ENCODE data around the gene DPH6. TPM values are rescaled to one million over a fixed set of nuclear protein-coding genes. Genes with fewer than 3 reads are reported as not detected.
"Not testable (repeated sequence)": the region's sequence is repeated elsewhere in the genome, so short reads cannot be mapped to it uniquely, and the experiment has no call there.

Gene DPH6
- total RNA-seq, 2 experiments from 2014 or later, result 10.5 to 10.8 TPM

GRCh38 chr15:35376707-35377106 lies 169.3 kb downstream of the DPH6 start:
- ChIA-PET POLR2A (no interaction called here), CTCF (no interaction called here)
- Mint-ChIP-seq H3K36me3 (ENCODE audit: low read depth) (peaks cover 1% of the 10 kb centered on the region), H3K4me3 (no peak overlapping the region), H3K4me1 (no peaks in the 10 kb centered on the region), H3K27ac (no peak overlapping the region), H3K9me3 (peaks cover 7% of the 10 kb centered on the region), H3K27me3 (no peaks in the 10 kb centered on the region)
- DNase-seq, result no peak

- DNase-seq, result no peak
- H3K4me1 Mint-ChIP-seq, result no peaks in the 10 kb centered on the region
- no peaks in the 10 kb centered on the region for H3K36me3 Mint-ChIP-seq (ENCODE audit: low read depth)
- H3K27ac Mint-ChIP-seq, result no peak overlapping the region
- POLR2A ChIA-PET, result no interaction called here
- H3K27me3 Mint-ChIP-seq, result no peaks in the 10 kb centered on the region
- no peak overlapping the region for H3K4me3 Mint-ChIP-seq
- peaks cover 7% of the 10 kb centered on the region for H3K9me3 Mint-ChIP-seq
- CTCF ChIA-PET, result no interaction called here
These were observed 171.3 kb downstream of the DPH6 start for GRCh38 chr15:35374661-35375060.

GRCh38 chr15:35362195-35362829 lies 183.7 kb downstream of the DPH6 start:
- Mint-ChIP-seq H3K9me3 (peaks cover 25% of the 10 kb centered on the region), H3K27ac (no peak overlapping the region), H3K4me1 (no peaks in the 10 kb centered on the region), H3K27me3 (no peaks in the 10 kb centered on the region), H3K4me3 (no peak overlapping the region), H3K36me3 (ENCODE audit: low read depth) (no peaks in the 10 kb centered on the region)
- CTCF ChIA-PET, result no interaction called here
- POLR2A ChIA-PET, result no interaction called here
- DNase-seq, result no peak

- Mint-ChIP-seq H3K4me3 (no peak overlapping the region), H3K36me3 (ENCODE audit: low read depth) (no peaks in the 10 kb centered on the region), H3K9me3 (peaks cover 38% of the 10 kb centered on the region), H3K27ac (no peak overlapping the region), H3K27me3 (no peaks in the 10 kb centered on the region), H3K4me1 (no peaks in the 10 kb centered on the region)
- ChIA-PET POLR2A (no interaction called here), CTCF (no interaction called here)
- DNase-seq, result no peak
These were observed 187.1 kb downstream of the DPH6 start for GRCh38 chr15:35358824-35359223.

GRCh38 chr15:35351059-35351458 lies 194.9 kb downstream of the DPH6 start:
- peaks cover 17% of the 10 kb centered on the region for H3K9me3 Mint-ChIP-seq
- no peaks in the 10 kb centered on the region for H3K4me1 Mint-ChIP-seq
- no peaks in the 10 kb centered on the region for H3K36me3 Mint-ChIP-seq (ENCODE audit: low read depth)
- no peak overlapping the region for H3K4me3 Mint-ChIP-seq
- DNase-seq, result no peak
- ChIA-PET POLR2A (no interaction called here), CTCF (no interaction called here)
- no peaks in the 10 kb centered on the region for H3K27me3 Mint-ChIP-seq
- H3K27ac Mint-ChIP-seq, result no peak overlapping the region

GRCh38 chr15:35349916-35350315 lies 196.0 kb downstream of the DPH6 start:
- Mint-ChIP-seq H3K4me3 (no peak overlapping the region), H3K27ac (no peak overlapping the region), H3K9me3 (peaks cover 10% of the 10 kb centered on the region), H3K4me1 (no peaks in the 10 kb centered on the region), H3K36me3 (ENCODE audit: low read depth) (no peaks in the 10 kb centered on the region), H3K27me3 (no peaks in the 10 kb centered on the region)
- ChIA-PET CTCF (no interaction called here), POLR2A (no interaction called here)
- DNase-seq, result no peak

- Mint-ChIP-seq H3K36me3 (ENCODE audit: low read depth) (no peaks in the 10 kb centered on the region), H3K9me3 (no peaks in the 10 kb centered on the region), H3K27me3 (no peaks in the 10 kb centered on the region), H3K4me3 (no peak overlapping the region), H3K27ac (no peak overlapping the region), H3K4me1 (no peaks in the 10 kb centered on the region)
- POLR2A ChIA-PET, result no interaction called here
- DNase-seq, result no peak
- CTCF ChIA-PET, result no interaction called here
These were observed 215.0 kb downstream of the DPH6 start for GRCh38 chr15:35330916-35331315.

- H3K9me3 Mint-ChIP-seq, result no peaks in the 10 kb centered on the region
- DNase-seq, result no peak
- no peak overlapping the region for H3K27ac Mint-ChIP-seq
- POLR2A ChIA-PET, result no interaction called here
- H3K4me3 Mint-ChIP-seq, result no peak overlapping the region
- H3K27me3 Mint-ChIP-seq, result no peaks in the 10 kb centered on the region
- H3K36me3 Mint-ChIP-seq (ENCODE audit: low read depth), result no peaks in the 10 kb centered on the region
- H3K4me1 Mint-ChIP-seq, result no peaks in the 10 kb centered on the region
- CTCF ChIA-PET, result no interaction called here
These were observed 215.8 kb downstream of the DPH6 start for GRCh38 chr15:35330048-35330695.

- Mint-ChIP-seq H3K27me3 (no peaks in the 10 kb centered on the region), H3K4me3 (no peak overlapping the region), H3K9me3 (no peaks in the 10 kb centered on the region), H3K36me3 (ENCODE audit: low read depth) (no peaks in the 10 kb centered on the region), H3K4me1 (no peaks in the 10 kb centered on the region), H3K27ac (no peak overlapping the region)
- POLR2A ChIA-PET, result no interaction called here
- DNase-seq, result no peak
- CTCF ChIA-PET, result interaction anchor here (0.5 kb wide), 1 partner anchor 17 kb away, joined by 3 read pairs; no protein-coding TSS in a partner anchor
These were observed 216.4 kb downstream of the DPH6 start for GRCh38 chr15:35329521-35329961.

- POLR2A ChIA-PET; H3K9me3 Mint-ChIP-seq; H3K36me3 Mint-ChIP-seq (ENCODE audit: low read depth); H3K27ac Mint-ChIP-seq; H3K4me1 Mint-ChIP-seq; H3K4me3 Mint-ChIP-seq; H3K27me3 Mint-ChIP-seq; DNase-seq: not testable (repeated sequence)
- CTCF ChIA-PET, result interaction anchor here (0.5 kb wide), 1 partner anchor 17 kb away, joined by 3 read pairs; no protein-coding TSS in a partner anchor
These were observed 217.1 kb downstream of the DPH6 start for GRCh38 chr15:35328836-35329235.

- H3K9me3 Mint-ChIP-seq, result no peaks in the 10 kb centered on the region
- H3K4me1 Mint-ChIP-seq, result no peaks in the 10 kb centered on the region
- H3K4me3 Mint-ChIP-seq, result no peak overlapping the region
- ChIA-PET POLR2A (no interaction called here), CTCF (no interaction called here)
- DNase-seq, result no peak
- no peaks in the 10 kb centered on the region for H3K36me3 Mint-ChIP-seq (ENCODE audit: low read depth)
- H3K27ac Mint-ChIP-seq, result no peak overlapping the region
- no peaks in the 10 kb centered on the region for H3K27me3 Mint-ChIP-seq
These were observed 218.2 kb downstream of the DPH6 start for GRCh38 chr15:35327789-35328188.

- DNase-seq, result no peak
- no peak overlapping the region for H3K27ac Mint-ChIP-seq
- ChIA-PET POLR2A (interaction anchor here (0.6 kb wide), 1 partner anchor 1891 kb away, joined by 4 read pairs; no protein-coding TSS in a partner anchor), CTCF (no interaction called here)
- H3K36me3 Mint-ChIP-seq (ENCODE audit: low read depth), result no peaks in the 10 kb centered on the region
- peaks cover 2% of the 10 kb centered on the region for H3K27me3 Mint-ChIP-seq
- no peaks in the 10 kb centered on the region for H3K4me1 Mint-ChIP-seq
- no peak overlapping the region for H3K4me3 Mint-ChIP-seq
- H3K9me3 Mint-ChIP-seq, result no peaks in the 10 kb centered on the region
These were observed 220.5 kb downstream of the DPH6 start for GRCh38 chr15:35325374-35325941.

- no peaks in the 10 kb centered on the region for H3K36me3 Mint-ChIP-seq (ENCODE audit: low read depth)
- H3K4me3 Mint-ChIP-seq, result no peak overlapping the region
- no peak overlapping the region for H3K27ac Mint-ChIP-seq
- ChIA-PET POLR2A (no interaction called here), CTCF (interaction anchor here (0.7 kb wide), 1 partner anchor 34 kb away, joined by 3 read pairs; no protein-coding TSS in a partner anchor)
- peaks cover 2% of the 10 kb centered on the region for H3K27me3 Mint-ChIP-seq
- H3K4me1 Mint-ChIP-seq, result no peaks in the 10 kb centered on the region
- DNase-seq, result no peak
- no peaks in the 10 kb centered on the region for H3K9me3 Mint-ChIP-seq
These were observed 222.8 kb downstream of the DPH6 start for GRCh38 chr15:35323141-35323540.

- no peak overlapping the region for H3K4me3 Mint-ChIP-seq
- ChIA-PET CTCF (no interaction called here), POLR2A (no interaction called here)
- H3K4me1 Mint-ChIP-seq, result no peaks in the 10 kb centered on the region
- H3K27me3 Mint-ChIP-seq, result peaks cover 2% of the 10 kb centered on the region
- no peak for DNase-seq
- no peaks in the 10 kb centered on the region for H3K36me3 Mint-ChIP-seq (ENCODE audit: low read depth)
- H3K9me3 Mint-ChIP-seq, result no peaks in the 10 kb centered on the region
- no peak overlapping the region for H3K27ac Mint-ChIP-seq
These were observed 224.0 kb downstream of the DPH6 start for GRCh38 chr15:35321926-35322325.

Data from activated CD4-positive, alpha-beta memory T cell treated with anti-CD3 and anti-CD28 coated beads, Interleukin-2, amount 10 ng/mL, durations not matched to agents 7 days and 5 days (primary cell).